Activated T-cell treated with anti-CD3 and anti-CD28 coated beads, Interleukin-2, amount 50 U/mL, for 1 hour (primary cell): ENCODE data around the gene FUCA1.

Experiments used
- DNase-seq: peaks from one replicate; pipeline ENCODE4 v3.0.0-alpha.2; 2020

The FUCA1 gene

DNA sequence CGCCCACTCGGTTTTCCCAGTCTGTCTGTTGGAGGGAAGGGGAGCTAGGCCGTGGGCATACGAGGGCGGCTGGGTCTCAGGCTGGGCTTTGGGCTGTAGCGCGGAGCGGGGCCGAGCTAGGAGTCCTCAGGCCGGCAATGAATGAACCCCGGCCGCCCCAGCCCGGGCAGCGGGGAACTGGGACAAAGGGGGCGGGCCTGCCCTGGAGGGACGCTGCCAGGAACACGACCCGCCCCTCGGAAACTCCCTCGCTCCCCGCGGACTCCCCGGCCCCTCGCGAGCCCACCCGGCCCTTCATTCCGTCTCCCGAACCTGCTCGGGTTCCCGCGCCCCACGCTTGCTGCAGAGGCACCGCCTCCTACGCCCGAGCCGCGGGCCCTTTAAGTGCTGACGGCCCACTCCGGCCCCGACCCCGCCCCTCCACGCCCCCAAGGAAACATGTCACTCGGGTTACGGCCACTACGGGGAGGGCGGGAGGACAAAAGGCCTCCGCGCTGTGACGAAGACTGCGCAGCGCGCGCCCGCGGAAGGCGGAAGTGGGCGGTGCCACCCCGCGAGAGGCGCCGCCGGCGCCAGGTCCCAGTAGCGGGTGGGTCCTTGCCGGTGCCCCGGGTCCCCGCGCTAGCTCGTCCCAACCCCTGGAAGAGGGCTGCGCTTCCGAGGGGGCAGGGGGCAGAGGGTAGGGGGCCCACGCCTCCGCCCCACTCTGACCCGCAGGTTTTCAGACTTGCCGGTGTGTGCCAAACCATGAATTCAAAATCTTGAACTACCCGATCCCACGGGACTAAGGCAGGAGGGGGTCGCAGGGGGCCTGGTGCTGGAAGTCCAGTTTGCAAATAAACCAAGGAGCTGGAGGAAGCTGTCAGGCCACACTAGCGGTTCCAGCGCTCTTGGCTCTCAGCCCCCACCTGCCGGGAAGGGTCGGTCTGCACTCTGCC, 67.4 kb downstream of the FUCA1 start, which contains the start of gene GALE:
GALE (minus strand) TSS at position 355 of the 938 bp plus-strand sequence. CDS start 1,747 bp downstream, outside the sequence.
- DNase-seq, result peak; percentile 96

- DNase-seq, result no peak
These were observed 68.3 kb downstream of the FUCA1 start for GRCh38 chr1:23799570-23800399.

GRCh38 chr1:23799255-23799569, 68.9 kb downstream of the FUCA1 start:
- no peak for DNase-seq

GRCh38 chr1:23798662-23799142, 69.4 kb downstream of the FUCA1 start:
- DNase-seq, result no peak

GRCh38 chr1:23797478-23798448, 70.3 kb downstream of the FUCA1 start:
- no peak for DNase-seq

DNA sequence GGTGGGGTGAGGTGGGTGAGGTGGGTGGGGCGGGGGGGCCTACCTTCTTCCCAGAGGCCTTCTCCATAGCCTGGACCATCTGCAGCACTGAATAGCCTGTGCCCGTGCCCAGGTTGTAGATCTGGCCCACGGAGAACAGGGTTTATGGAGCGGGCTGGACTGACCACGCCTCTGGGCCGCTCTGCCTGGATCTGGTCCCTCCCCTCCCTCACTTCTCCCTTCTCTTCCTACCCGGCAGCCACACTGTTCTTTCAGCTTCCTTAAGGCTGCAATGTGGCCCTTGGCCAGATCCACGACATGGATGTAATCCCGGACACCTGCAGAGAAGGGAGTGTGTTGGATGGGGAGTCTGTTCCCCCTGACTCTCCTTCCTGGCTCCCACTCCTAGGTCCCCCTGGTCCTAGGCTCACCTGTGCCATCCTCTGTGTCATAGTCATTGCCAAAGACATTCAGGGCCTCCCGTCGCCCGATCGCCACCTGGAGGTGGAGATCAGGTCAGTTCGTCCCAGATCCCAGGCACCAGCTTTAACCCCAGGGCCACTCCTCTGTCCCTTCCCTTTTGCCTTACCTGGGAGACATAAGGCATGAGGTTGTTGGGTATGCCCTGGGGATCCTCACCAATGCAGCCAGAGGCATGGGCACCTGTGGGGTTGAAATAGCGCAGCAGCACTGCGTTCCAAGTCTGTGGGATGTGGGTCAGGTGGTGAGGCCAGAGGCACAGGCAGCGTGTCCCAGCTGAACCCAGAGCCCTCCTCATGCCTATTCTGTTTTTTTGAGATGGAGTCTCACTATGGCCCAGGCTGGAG, 71.4 kb downstream of the FUCA1 start:
- no peak for DNase-seq

DNA sequence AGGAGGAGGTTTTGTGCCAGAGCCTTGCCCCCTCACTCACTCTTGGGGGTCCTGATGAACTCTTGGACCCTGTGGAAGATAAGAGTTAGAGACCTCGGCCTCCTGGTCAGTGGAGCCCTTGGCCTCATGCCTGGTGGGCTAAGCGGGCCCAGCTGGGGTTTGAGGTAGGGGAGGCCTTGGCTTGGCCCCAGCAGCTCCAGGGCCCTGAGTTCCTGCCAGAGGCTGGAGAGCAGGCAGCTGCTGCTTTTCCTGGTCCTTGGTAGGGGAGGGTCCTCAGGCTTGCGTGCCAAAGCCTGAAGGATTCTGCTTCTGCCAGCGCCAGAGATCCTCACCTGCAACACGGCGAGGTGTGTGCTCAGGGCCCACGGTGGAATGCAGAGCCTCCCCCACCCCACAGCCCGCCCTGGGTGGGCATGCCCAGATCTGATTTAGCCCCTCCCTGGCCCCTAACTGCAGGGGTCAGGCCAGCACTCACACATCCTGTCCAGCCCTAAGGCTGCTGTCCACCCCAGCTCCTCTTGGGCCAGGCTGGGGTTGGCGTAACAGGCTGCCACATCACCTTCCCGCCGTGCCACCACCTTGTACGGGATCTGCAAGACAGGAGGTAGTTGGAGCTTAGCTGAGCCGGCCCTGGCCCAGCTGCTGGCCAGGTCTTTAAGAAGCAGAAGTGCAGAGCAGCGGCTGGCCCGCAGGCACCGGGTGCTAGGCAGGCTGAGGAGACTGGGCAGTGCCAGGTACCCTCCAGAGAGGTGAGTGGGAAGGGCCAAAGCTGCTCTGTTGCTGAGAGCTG, 72.2 kb downstream of the FUCA1 start:
- DNase-seq, result no peak
